NCI-H1092 (cell line): ENCODE data around the gene PEX26.
"Not testable (repeated sequence)": the region's sequence is repeated elsewhere in the genome, so short reads cannot be mapped to it uniquely, and the experiment has no call there.

ENCODE experiments used
- DNase-seq: peaks from one replicate; lab custom pipeline; 2025; lab: John Stamatoyannopoulos, UW

PEX26 gene

GRCh38 chr22:18056807-18057474 lies 20.8 kb upstream of the PEX26 start:
- DNase-seq: no peak

GRCh38 chr22:18057568-18058209 lies 20.1 kb upstream of the PEX26 start:
- DNase-seq: no peak

GRCh38 chr22:18058371-18059093 lies 19.3 kb upstream of the PEX26 start:
- no peak for DNase-seq

- no peak for DNase-seq
Measured at GRCh38 chr22:18059094-18059417, 18.7 kb upstream of the PEX26 start.

- DNase-seq: no peak
Measured at GRCh38 chr22:18059473-18059872, 18.3 kb upstream of the PEX26 start.

GRCh38 chr22:18059991-18060390 lies 17.8 kb upstream of the PEX26 start:
- DNase-seq: no peak

GRCh38 chr22:18060646-18061620 lies 16.9 kb upstream of the PEX26 start:
- no peak for DNase-seq

GRCh38 chr22:18062421-18062820 lies 15.4 kb upstream of the PEX26 start:
- no peak for DNase-seq

GRCh38 chr22:18063306-18063705 lies 14.5 kb upstream of the PEX26 start:
- DNase-seq: no peak

- not testable (repeated sequence) for DNase-seq
Measured at GRCh38 chr22:18063715-18064114, 14.1 kb upstream of the PEX26 start.

- no peak for DNase-seq
Measured at GRCh38 chr22:18064636-18065035, 13.2 kb upstream of the PEX26 start.

GRCh38 chr22:18065256-18065655 lies 12.5 kb upstream of the PEX26 start:
- no peak for DNase-seq

GRCh38 chr22:18066181-18066859 lies 11.5 kb upstream of the PEX26 start:
- DNase-seq: no peak

GRCh38 chr22:18067121-18067520 lies 10.7 kb upstream of the PEX26 start:
- DNase-seq: no peak

GRCh38 chr22:18067548-18068341 lies 10.0 kb upstream of the PEX26 start:
- DNase-seq: no peak

- no peak for DNase-seq
Measured at GRCh38 chr22:18068381-18068988, 9.3 kb upstream of the PEX26 start.

- no peak for DNase-seq
Measured at GRCh38 chr22:18069041-18069440, 8.7 kb upstream of the PEX26 start.

- DNase-seq: no peak
Measured at GRCh38 chr22:18070041-18070440, 7.7 kb upstream of the PEX26 start.

- no peak for DNase-seq
Measured at GRCh38 chr22:18070556-18071306, 7.1 kb upstream of the PEX26 start.
